Activated T-cell treated with anti-CD3 and anti-CD28 coated beads for 24 hours (primary cell): ENCODE data around the gene XIRP1.

Experiments
- DNase-seq: peaks from one replicate; pipeline ENCODE4 v3.0.0-alpha.2; 2020; ENCODE audit warnings: low read depth

Gene XIRP1

GRCh38 chr3:39144095-39144747, 48.2 kb downstream of the XIRP1 start:
- no peak for DNase-seq

- no peak for DNase-seq
Observed at GRCh38 chr3:39143051-39143885, 49.1 kb downstream of the XIRP1 start.

DNA sequence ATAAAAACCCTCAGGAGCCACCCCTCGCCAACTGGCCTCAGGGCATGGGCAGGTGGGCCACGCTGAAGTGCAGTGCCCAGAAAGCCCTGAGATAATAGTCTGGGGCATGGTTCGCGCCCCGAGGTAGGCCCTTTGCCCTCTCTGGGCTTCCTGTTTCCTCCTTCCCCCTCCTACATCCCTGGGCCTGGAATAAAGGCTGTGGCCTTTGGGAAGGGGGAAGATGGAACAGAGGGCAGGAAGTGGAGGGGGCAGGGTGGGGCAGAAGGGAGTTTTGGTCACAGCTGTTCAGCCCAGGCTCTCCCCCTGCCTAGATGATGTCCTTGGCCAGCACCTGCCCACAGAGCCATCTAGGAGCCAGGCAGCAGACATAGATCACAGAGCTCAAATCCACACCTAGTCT, 50.3 kb downstream of the XIRP1 start:
- no peak for DNase-seq

DNA sequence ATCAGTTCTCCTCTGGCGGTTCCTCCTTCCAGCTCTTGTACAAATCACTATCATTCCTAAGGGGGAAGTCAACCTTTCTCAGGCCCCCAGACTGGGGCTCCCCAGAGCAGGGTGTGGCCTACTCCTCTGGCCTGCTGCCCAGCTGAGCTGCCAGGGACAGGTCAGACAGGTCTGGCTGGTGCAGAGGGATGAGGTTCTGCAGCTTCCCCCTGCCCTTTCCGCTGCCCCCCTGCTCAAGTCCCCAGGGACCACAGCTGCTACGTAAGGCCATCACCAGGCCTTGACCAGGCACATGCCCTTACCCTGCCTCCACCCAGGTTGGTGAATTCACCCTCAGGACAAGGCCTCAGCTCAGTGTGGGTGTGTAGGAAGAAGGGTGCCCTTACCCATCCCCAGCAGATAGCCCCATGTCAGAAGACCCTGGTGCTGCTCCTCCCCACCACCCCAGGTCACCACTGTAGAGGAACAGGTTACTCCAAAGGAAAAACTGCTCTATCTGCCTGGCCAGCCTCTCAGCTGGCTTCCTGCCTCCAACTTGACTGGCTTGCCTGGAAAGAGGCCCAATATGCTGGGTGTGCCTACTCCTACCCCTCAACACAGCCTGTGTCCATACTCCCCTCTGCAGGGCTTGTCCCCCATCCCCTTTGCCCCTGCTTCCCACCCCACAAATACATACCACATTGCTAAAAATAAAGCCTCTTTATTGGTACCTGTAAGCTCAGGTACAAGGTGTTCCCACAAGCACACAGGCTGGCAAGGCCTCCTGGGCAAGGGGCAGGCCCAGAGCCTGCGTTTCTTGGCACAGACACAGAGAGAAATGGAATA, 51.0 kb downstream of the XIRP1 start:
- no peak for DNase-seq

GRCh38 chr3:39140341-39140971, 51.9 kb downstream of the XIRP1 start:
- no peak for DNase-seq

- no peak for DNase-seq
Observed at GRCh38 chr3:39139442-39139841, 53.0 kb downstream of the XIRP1 start.

GRCh38 chr3:39138804-39139415, 53.5 kb downstream of the XIRP1 start:
- DNase-seq: no peak

- no peak for DNase-seq
Observed at GRCh38 chr3:39137991-39138803, 54.2 kb downstream of the XIRP1 start.

DNA sequence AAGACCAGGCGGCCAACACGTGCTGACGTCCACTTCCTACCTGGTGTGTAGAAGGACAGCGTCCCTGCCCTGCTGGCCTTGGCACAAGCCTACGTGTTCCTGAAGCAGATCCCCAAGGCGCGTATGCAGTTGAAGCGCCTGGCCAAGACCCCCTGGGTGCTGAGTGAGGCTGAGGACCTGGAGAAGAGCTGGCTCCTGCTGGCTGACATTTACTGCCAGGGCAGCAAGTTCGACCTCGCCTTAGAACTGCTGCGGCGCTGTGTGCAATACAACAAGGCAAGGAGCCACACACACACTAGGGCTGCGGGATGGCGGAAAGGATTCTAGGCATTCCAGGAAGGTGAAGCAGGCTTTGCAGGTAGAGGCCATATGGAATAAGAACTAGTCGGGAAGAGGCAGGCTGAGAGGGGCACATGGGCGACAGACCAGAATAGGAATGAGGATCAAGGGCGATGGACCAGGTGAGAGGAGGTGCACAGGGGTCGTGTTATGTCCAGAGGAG, 54.9 kb downstream of the XIRP1 start:
- no peak for DNase-seq

- no peak for DNase-seq
Observed at GRCh38 chr3:39136533-39137434, 55.6 kb downstream of the XIRP1 start.

DNA sequence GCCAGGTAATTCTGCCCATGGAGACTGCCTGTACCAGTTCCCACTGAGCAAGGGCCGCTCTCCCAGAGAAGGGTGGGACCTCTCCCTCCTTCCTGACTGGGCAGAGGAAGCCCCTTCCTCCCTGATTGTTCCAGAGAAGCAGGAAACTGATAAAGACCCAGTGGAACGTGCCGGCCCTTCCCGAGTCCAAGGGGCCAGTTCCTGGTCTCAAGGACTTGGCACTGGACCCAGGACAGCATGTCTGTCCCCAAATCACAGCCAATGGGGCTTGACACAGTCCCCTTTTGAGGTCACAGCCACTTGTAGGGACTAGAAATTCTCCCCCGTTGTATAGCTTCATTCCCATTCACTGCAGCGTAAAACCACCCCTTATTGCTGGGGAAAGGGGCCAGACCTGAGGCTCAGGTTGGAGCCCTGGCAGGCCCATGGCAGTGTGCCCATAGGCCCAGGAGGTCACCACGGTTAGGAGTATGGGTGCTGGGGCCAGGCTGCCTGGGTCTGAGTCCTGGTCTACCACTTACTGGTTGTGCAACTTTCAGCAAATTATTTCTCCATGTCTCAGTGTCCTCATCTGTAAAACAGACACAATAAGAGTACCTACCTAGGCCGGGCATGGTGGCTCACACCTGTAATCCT, 57.1 kb downstream of the XIRP1 start:
- DNase-seq: no peak

DNA sequence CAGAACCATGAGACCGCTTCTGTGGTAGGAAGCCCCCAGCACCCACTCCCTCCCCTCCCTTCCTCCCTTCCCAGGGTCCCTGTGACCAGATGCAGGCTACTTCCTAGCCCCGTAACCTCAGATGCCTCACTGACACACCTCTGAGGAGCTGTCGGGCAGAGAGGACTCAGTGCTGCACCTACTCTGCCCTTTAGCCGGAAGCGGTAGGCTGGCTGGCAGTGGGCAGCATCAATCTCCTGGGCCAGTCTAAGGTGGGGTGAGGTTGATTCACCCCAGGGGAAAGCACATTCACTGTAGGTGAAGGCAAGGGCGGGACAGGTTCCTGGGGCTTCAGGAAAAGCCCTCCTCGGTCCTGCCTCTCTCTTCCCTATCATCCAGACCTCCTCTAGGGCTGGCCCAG, 58.1 kb downstream of the XIRP1 start:
- DNase-seq: no peak

GRCh38 chr3:39133822-39134221, 58.6 kb downstream of the XIRP1 start:
- DNase-seq: no peak
